NT2/D1 (cell line): ENCODE measurements around the gene MEI4.

ENCODE experiments used
- DNase-seq: peaks from one replicate; pipeline ENCODE4 v3.0.0-alpha.2; 2011; ENCODE audit warnings: low read depth, low spot score
- H3K27me3 ChIP-seq: 2 replicates; pipeline ENCODE4 v1.6.0; 2011; ENCODE audit warnings: mild to moderate bottlenecking; ENCODE audit not compliant: insufficient read length, insufficient read depth
- H3K36me3 ChIP-seq: 2 replicates; pipeline ENCODE4 v1.6.1; 2011; ENCODE audit warnings: mild to moderate bottlenecking, low read length, mixed read lengths; ENCODE audit not compliant: insufficient read depth, insufficient read length
- H3K4me1 ChIP-seq: 2 replicates; pipeline ENCODE4 v1.5.1; 2011; ENCODE audit not compliant: insufficient read depth, insufficient read length
- H3K4me3 ChIP-seq: 2 replicates; pipeline ENCODE4 v1.5.1; 2011; ENCODE audit warnings: low read depth; ENCODE audit not compliant: insufficient read length
- H3K9ac ChIP-seq: 2 replicates; pipeline ENCODE4 v1.6.0; 2011; ENCODE audit warnings: low read depth; ENCODE audit not compliant: insufficient read length
- H3K9me3 ChIP-seq: 2 replicates; pipeline ENCODE4 v1.5.1; 2011; ENCODE audit warnings: mild to moderate bottlenecking, low read length; ENCODE audit not compliant: insufficient read depth
- SUZ12 ChIP-seq: IDR thresholded peaks from 2 replicates; pipeline ENCODE4 v1.6.1; 2011; ENCODE audit not compliant: insufficient read length, insufficient read depth; ENCODE audit errors: extremely low read depth
- YY1 ChIP-seq: IDR thresholded peaks from 2 replicates; pipeline ENCODE4 v1.6.1; 2011; ENCODE audit not compliant: insufficient read length, insufficient read depth
- ZNF274 ChIP-seq: IDR thresholded peaks from 2 replicates; pipeline ENCODE4 v1.6.1; 2011; ENCODE audit warnings: mild to moderate bottlenecking, low read depth, low read length

MEI4 gene

DNA sequence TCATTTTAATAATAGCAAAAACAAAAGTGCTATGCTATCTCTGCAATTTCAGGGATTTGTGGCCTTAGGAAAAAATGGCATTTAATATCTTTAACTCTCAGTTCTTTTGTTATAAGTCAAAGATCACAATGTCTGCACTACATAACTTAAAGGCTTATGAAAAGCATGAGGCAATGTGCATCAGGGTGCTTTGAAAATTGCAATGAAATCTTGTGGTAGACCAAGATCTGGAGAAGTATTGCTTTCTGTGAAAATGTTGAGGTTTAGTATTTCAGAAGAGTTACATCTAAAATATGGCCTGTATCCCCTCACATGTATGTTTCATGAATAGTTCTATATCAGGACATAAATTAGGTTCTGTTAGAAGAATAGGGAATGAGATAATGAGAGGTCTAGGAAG lies 200.6 kb downstream of the MEI4 start:
- DNase-seq, result no peak
- no peak for TF ChIP-seq ZNF274
- TF ChIP-seq SUZ12, result no peak
- no peak for TF ChIP-seq YY1
- no peaks in the 10 kb centered on the region for H3K36me3 ChIP-seq

DNA sequence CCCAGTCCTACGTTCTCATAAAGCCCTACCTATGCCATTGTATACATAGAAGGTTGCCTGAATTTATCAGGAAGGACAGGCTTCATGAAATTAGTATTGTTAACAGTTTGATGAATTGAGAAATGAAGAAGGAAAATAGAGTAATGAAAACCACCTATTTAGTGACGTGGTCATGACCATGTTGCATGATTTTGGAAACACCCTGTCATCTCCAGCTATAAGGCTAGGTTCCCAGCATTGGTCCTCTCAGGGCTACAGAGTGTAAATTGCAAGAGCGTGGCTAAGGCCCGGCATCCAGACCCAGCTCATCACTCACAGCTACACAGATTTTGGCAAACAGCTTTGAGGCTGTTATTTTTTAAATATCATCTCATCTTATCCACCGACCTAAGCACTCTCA lies 203.6 kb downstream of the MEI4 start:
- no peaks in the 10 kb centered on the region for H3K36me3 ChIP-seq
- H3K4me1 ChIP-seq, result no peaks in the 10 kb centered on the region
- DNase-seq, result no peak
- TF ChIP-seq YY1 (no peak), ZNF274 (no peak), SUZ12 (no peak)
- no peak overlapping the region for H3K9ac ChIP-seq
- no peak overlapping the region for H3K4me3 ChIP-seq
- no peaks in the 10 kb centered on the region for H3K9me3 ChIP-seq
- no peaks in the 10 kb centered on the region for H3K27me3 ChIP-seq

More for the DNA sequence above, 200.6 kb downstream of the MEI4 start:
- Histone ChIP-seq H3K4me3 (no peak overlapping the region), H3K9ac (no peak overlapping the region), H3K27me3 (no peaks in the 10 kb centered on the region), H3K4me1 (no peaks in the 10 kb centered on the region), H3K9me3 (no peaks in the 10 kb centered on the region)

DNA sequence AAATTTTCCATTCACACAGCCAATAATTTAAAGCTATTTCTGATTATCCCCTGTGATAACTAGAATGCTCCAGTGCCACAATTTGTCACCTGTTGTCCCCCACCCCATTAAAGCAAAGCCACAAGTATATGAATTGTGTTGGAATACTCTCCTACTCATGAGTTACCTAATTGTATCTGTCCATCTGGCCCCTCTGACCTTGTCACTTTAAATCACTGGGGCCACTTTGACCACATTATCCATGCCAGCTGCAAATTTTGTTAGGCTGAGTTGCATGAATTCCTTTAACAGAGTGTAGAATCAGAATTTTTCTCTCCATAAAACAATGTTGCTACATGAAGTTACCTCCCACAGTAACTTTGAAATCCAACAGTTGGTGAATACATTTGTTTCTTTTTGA lies 204.6 kb downstream of the MEI4 start:
- no peak overlapping the region for H3K4me3 ChIP-seq
- DNase-seq, result no peak
- no peaks in the 10 kb centered on the region for H3K27me3 ChIP-seq
- no peak overlapping the region for H3K9ac ChIP-seq
- H3K36me3 ChIP-seq, result no peaks in the 10 kb centered on the region
- TF ChIP-seq YY1, result no peak
- TF ChIP-seq SUZ12, result no peak
- no peak for TF ChIP-seq ZNF274
- no peaks in the 10 kb centered on the region for H3K4me1 ChIP-seq
- H3K9me3 ChIP-seq, result no peaks in the 10 kb centered on the region

DNA sequence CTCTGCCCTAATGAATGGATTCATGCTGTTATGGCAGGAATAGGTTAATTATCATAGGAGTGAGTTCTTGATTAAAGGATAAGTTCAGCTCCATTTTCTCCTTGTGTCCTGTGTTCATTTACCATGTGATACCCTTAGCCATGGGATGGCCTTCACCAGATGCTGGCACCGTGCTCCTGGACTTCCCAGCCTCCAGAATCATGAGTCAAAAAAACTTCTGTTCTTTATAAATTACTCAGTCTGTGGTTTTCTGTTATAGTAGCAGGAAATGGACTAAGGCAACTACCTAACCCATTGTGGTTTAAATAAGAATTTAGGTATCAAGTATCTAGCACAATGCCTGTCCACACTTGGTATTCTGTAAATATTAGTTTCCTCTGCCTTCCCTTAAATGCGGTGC lies 223.5 kb downstream of the MEI4 start:
- no peak for DNase-seq
- TF ChIP-seq SUZ12, result no peak
- TF ChIP-seq YY1, result no peak
- TF ChIP-seq ZNF274, result no peak
- Histone ChIP-seq H3K27me3 (no peaks in the 10 kb centered on the region), H3K4me1 (no peaks in the 10 kb centered on the region), H3K4me3 (no peak overlapping the region), H3K9ac (no peak overlapping the region), H3K36me3 (no peaks in the 10 kb centered on the region), H3K9me3 (no peaks in the 10 kb centered on the region)

DNA sequence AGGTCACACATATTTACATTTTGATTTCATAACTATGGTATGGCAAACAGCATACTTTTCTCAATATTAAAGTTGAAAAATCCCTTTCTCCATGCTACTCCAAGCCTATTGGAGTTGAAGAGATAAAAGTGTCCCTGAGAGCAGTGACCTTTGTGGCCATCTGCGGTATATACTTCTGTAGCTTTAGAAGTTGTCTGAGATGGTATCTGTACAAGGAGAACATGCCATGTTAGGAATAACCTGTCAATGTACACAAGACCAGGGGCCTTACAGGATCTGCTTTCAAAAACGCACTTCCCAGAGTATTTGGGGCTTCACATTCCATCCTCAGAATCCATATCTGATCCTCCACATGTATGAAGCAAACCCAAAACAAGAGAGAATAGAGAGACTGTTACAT lies 226.7 kb downstream of the MEI4 start:
- Histone ChIP-seq H3K9me3 (no peaks in the 10 kb centered on the region), H3K4me1 (no peaks in the 10 kb centered on the region), H3K4me3 (no peak overlapping the region), H3K27me3 (no peaks in the 10 kb centered on the region), H3K9ac (no peak overlapping the region), H3K36me3 (no peaks in the 10 kb centered on the region)
- DNase-seq, result no peak
- TF ChIP-seq SUZ12 (no peak), ZNF274 (no peak), YY1 (no peak)

DNA sequence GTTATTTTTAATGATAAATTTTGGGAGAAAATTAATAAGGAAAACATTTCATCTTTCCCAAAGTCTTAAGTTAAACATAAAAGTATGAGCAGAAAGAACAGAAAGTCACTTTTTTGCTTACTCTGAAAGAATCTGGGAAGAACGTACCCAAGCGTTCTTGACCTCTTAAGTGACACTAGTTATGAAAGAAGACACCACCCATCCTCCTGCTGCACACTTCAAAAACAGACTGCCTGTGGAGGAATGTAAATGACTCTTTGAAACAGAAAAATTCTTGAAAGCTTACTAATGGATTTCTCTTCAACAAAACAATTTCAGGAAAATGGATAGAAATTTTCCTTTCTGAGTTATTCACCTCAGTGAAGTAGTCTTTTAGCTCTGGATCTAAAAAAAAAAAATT lies 227.7 kb downstream of the MEI4 start:
- TF ChIP-seq SUZ12, result no peak
- no peak for TF ChIP-seq YY1
- no peak for TF ChIP-seq ZNF274
- Histone ChIP-seq H3K27me3 (no peaks in the 10 kb centered on the region), H3K4me1 (no peaks in the 10 kb centered on the region), H3K9ac (no peak overlapping the region), H3K36me3 (no peaks in the 10 kb centered on the region), H3K9me3 (no peaks in the 10 kb centered on the region), H3K4me3 (no peak overlapping the region)
- no peak for DNase-seq

DNA sequence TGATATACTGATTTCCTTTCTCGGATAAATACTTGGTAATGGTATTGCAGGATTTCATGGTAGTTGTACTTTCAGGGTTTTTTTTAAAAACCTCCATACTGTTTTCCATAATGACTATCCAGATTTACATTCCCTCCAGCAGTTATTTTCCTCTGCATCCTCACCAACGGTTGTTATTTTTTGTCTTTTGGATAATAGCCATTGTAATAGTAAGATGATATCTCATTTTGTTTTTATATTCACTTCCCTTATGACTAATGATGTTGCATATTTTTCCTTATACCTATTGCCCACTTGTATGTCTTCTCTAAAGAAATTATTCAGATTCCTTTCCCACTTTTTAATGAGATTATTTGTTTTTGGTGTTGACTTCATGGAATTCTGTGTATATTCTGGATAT lies 231.0 kb downstream of the MEI4 start:
- DNase-seq, result no peak
- H3K4me1 ChIP-seq, result no peaks in the 10 kb centered on the region
- H3K27me3 ChIP-seq, result no peaks in the 10 kb centered on the region
- H3K9me3 ChIP-seq, result no peaks in the 10 kb centered on the region
- H3K4me3 ChIP-seq, result no peak overlapping the region
- no peaks in the 10 kb centered on the region for H3K36me3 ChIP-seq
- H3K9ac ChIP-seq, result no peak overlapping the region
- TF ChIP-seq ZNF274, result no peak
- TF ChIP-seq YY1, result no peak
- TF ChIP-seq SUZ12, result no peak

DNA sequence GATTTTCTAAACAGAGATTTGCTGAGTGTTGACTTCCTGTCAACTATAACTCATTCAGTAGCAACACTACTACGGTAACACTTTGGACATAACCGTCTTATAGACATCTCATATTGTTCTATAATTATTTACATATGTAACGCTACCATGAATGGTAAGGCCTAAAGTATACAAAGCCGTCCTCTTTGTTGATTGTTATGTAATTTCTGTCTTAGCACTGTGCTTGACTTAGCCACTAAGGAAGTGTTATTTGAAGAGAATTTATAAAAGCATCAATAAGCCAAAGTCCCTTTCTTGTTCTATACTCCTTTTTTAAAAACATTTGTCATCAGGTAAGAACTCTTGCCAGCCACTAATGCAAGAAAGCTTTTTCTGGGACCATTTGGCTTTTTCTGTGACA lies 240.6 kb downstream of the MEI4 start:
- Histone ChIP-seq H3K4me1 (no peaks in the 10 kb centered on the region), H3K9ac (no peak overlapping the region), H3K4me3 (no peak overlapping the region), H3K27me3 (no peaks in the 10 kb centered on the region), H3K9me3 (peaks cover 5% of the 10 kb centered on the region; the same call in 1 of the 2 replicates), H3K36me3 (no peaks in the 10 kb centered on the region)
- TF ChIP-seq ZNF274, result no peak
- TF ChIP-seq YY1, result no peak
- TF ChIP-seq SUZ12, result no peak
- no peak for DNase-seq
